GM06990 (cell line): ENCODE measurements around the gene TSC1.

Experiments used
- DNase-seq: peaks from one replicate; pipeline ENCODE4 v3.0.0-alpha.2; 2011; ENCODE audit not compliant: insufficient read length; ENCODE audit errors: extremely low read depth
- H3K27me3 ChIP-seq: replicated peaks from 2 replicates; pipeline ENCODE4 v1.6.0; 2011; ENCODE audit warnings: low read length; ENCODE audit not compliant: control insufficient read depth, insufficient read depth
- H3K36me3 ChIP-seq: 2 replicates; pipeline ENCODE4 v1.5.1; 2011; ENCODE audit warnings: low read length; ENCODE audit not compliant: control insufficient read depth, insufficient read depth
- H3K4me3 ChIP-seq: replicated peaks from 2 replicates; pipeline ENCODE4 v1.5.1; 2011; ENCODE audit warnings: low read depth, mild to moderate bottlenecking, control low read depth, low read length
- CTCF ChIP-seq: IDR thresholded peaks from 2 replicates; pipeline ENCODE4 v1.5.1; 2011; ENCODE audit warnings: low read length, control low read depth, mild to moderate bottlenecking, inconsistent platforms; ENCODE audit not compliant: insufficient read depth, poor library complexity, severe bottlenecking

The TSC1 gene

GRCh38 chr9:132985489-132985888, 41.1 kb upstream of the TSC1 start:
- DNase-seq, result no peak
- H3K36me3 ChIP-seq, result no peaks in the 10 kb centered on the region
- no peak for TF ChIP-seq CTCF
- H3K4me3 ChIP-seq, result no peak overlapping the region
- peaks cover 7% of the 10 kb centered on the region for H3K27me3 ChIP-seq

GRCh38 chr9:132985071-132985350, 40.6 kb upstream of the TSC1 start:
- no peak for DNase-seq
- peaks cover 7% of the 10 kb centered on the region for H3K27me3 ChIP-seq

GRCh38 chr9:132984202-132985070, 40.0 kb upstream of the TSC1 start:
- Histone ChIP-seq H3K27me3 (peaks cover 7% of the 10 kb centered on the region), H3K36me3 (no peaks in the 10 kb centered on the region), H3K4me3 (no peak overlapping the region)
- DNase-seq, result no peak
- no peak for TF ChIP-seq CTCF

More at GRCh38 chr9:132985071-132985350, 40.6 kb upstream of the TSC1 start:
- no peak for TF ChIP-seq CTCF
- no peaks in the 10 kb centered on the region for H3K36me3 ChIP-seq
- H3K4me3 ChIP-seq, result no peak overlapping the region

GRCh38 chr9:132983491-132984201, 39.2 kb upstream of the TSC1 start:
- H3K27me3 ChIP-seq, result peaks cover 7% of the 10 kb centered on the region
- DNase-seq, result no peak
- no peak for TF ChIP-seq CTCF
- no peak overlapping the region for H3K4me3 ChIP-seq
- no peaks in the 10 kb centered on the region for H3K36me3 ChIP-seq

- no peak for DNase-seq
- Histone ChIP-seq H3K27me3 (peaks cover 6% of the 10 kb centered on the region), H3K36me3 (no peaks in the 10 kb centered on the region), H3K4me3 (no peak overlapping the region)
- no peak for TF ChIP-seq CTCF
These were observed 38.0 kb upstream of the TSC1 start for GRCh38 chr9:132982458-132982857.

GRCh38 chr9:132980157-132980556, 35.7 kb upstream of the TSC1 start:
- no peak overlapping the region for H3K4me3 ChIP-seq
- TF ChIP-seq CTCF, result no peak
- H3K27me3 ChIP-seq, result peaks cover 5% of the 10 kb centered on the region

More at GRCh38 chr9:132980157-132980556, 35.7 kb upstream of the TSC1 start:
- no peaks in the 10 kb centered on the region for H3K36me3 ChIP-seq
- no peak for DNase-seq
